ENCODE data around the gene WNT1.
A peak's percentile ranks its signal among the peaks of the same experiment; 100 is the strongest.

Gene WNT1

DNA sequence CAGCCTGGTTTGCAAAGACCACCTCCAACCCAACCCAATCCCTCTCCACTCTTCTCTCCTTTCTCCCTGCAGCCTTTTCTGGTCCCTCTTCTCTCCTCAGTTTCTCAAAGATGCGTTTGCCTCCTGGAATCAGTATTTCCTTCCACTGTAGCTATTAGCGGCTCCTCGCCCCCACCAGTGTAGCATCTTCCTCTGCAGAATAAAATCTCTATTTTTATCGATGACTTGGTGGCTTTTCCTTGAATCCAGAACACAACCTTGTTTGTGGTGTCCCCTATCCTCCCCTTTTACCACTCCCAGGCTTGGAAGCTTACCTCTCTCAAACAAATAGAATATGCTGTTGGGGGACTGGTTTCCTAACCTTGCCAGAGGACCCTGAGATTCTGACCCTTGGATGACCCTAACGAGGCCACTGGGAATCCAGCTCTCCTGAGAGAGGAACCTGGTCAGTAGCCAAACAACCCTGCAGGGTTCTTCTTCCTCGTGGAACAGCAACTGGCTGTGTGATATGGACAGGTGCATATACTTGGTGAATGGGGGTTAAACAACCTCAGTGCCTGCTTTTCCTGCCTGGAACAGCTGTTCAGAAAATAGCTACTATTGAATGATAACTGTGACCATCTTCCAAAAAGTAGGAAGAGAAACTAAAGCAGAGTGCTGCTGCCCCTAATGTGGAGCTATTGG is 4.4 kb downstream of the WNT1 start:
- DNase-seq, result peak; percentile 16

DNA sequence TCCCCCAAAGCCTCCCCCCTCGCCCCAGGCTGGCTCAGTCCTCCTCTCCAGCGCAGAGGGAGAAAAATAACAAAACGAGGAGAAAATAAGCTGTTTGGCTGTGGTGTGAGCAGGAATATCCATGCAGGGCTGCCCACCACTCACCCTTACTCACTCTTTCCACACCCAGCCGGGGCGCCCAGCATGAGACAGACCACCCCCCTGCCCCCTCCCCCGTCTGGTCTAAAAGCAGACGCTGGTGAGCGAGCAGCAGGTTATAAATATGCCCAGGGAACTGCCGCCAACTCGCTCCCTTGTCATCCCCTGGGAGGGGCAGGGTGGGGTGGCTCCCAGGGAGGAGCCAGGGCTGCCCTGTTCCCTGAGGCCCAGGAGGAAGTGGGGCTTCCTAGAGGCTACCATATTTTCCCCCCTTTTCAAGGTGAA is 7.4 kb downstream of the WNT1 start:
- no peak for DNase-seq

DNA sequence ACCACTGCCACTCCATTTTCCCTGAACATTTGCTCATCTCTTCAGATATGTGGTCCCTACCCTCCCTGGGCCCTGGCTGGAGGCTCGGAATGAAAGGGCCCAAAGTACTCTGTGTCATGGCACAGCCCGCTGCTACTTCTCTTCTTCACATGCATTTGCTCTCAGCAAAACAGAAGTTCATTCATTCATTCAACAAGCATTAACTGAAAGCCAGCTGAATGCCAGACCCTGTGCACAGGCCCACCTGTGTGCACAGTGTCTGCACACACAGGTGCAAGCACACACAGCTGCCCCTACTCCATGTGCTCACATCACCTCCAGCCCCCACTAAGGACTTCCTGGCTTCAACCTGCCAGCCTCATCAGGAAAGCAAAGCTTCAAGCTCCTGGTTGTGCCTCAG is 7.8 kb downstream of the WNT1 start:
- DNase-seq, result no peak

DNA sequence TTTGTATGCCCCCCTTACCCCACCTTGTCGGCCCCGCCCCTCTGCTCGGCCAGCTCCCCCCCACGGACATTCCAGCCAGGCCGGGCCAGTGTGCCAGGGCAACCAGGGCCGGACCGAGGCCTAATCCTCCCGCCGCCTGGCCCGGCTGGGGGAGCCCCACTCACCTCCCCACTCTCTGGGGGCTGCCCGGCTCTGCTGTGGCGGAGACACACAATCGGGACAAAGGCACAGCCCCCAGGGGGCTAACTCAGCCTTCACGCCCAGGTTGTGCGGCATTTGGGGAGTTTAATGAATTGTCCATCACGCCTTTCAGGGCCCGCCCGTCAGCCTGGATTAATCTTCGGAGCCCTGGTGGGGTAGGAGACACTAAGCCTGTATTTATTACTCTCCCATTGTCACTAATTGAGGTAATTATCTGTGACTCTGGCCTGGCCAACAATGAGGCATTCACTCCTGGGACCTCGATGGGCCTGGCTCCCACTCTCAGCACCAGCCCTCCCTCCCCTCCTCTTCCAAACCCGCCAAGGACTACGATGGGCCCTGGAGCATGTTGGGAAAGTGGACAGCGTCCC is 8.7 kb downstream of the WNT1 start:
- DNase-seq, result peak; percentile 83

DNA sequence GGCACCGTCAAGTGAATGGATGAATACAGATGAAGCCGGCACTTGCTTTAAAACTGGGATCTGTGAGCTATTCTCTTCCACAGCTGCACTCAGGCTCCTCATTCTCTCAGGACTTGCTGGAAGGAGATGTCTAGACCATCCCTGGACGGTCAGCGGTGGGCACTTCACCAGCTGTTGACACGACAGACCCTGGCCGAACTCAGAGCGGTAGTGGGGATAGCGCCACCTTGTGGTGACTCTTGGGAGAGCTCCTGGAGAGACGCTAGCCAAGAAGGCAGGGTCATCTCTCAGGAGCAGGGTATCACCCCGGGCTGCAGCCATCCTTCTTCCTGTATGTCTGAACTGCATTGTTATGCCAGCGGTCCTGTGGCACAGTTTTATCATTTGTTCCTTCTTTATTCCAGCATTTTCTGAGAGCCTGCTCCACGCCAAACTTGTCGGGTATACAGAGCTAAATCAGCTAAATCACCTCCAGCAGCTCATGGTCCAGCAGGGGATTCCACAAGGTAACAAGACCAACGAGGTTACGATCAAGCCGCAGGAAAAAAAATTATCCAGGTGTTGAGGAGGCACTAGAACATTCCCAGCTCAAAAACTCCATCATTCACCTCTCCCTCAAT is 10.0 kb downstream of the WNT1 start:
- peak; percentile 49 for DNase-seq

DNA sequence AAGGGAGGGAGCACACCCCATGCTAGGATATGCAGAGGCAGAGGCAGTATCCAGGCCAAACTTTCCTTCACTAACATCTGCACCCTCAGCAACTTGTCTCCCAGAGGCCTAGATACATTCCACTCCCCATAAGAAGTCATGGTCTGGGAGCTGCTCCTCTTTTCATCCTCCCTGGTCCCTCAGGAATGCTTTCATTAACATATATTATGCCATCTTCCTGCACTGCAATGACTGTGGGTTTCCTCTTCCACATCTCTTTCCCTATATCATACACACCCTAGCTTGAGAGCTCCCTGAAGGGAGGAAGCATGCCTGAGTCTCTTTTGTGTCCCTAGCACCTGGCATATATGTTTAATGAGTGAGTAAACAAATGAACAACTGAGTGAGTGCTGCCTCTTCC is 12.4 kb downstream of the WNT1 start:
- peak; percentile 58 for DNase-seq

DNA sequence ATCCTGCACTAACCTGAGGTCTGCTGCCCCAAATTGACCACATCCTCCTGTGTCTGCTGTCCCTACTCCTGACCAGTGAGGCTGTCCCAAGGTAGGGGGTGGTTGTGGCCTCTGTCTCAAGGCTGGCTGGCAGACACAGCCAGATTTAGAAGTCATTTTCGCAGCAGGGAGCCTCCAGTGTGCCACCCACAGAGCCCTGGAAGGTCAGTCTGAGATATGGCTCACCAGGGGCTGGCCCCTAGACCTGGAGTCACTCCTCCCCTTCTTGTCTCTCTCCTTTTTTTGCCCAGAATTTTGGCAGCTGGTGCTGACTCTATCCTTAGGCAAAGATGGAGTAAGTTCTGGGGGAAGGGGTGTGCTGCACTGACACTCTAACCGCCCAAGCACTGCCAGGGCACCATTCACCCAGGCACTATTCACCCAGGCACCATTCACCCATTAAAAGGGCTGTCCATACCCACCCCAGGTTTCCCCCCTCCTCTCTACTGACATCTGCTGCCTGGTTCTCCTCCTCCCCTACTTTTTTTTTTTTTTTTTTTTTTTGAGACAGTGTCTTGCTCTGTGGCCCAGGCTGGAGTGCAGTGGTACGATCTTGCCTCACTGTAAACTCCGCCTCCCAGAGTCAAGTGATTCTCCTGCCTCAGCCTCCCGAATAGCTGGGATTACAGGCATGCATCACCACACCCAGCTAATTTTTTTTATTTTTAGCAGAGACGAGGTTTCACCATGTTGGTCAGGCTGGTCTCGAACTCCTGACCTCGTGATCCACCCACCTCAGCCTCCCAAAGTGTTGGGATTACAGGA is 13.3 kb downstream of the WNT1 start:
- peak; percentile 20 for DNase-seq

DNA sequence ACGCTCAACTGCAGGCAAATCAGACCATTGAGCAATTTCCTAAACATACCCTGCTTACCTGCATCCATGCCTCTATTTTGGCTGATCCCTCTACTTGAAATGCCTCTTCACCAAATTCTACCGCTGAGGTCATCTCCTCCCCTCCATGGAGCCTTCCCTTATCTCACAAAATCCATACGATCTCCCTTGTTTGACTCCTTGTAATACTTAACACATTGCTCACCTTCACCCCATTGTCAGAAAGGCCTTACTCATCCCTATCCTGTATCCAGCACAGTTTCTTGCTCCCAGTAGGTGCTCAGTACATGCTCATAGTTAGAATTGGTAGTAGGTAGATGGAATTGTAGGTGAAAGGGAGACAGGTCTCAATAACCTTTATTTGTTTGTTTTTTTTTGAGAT is 15.7 kb downstream of the WNT1 start:
- DNase-seq, result no peak

DNA sequence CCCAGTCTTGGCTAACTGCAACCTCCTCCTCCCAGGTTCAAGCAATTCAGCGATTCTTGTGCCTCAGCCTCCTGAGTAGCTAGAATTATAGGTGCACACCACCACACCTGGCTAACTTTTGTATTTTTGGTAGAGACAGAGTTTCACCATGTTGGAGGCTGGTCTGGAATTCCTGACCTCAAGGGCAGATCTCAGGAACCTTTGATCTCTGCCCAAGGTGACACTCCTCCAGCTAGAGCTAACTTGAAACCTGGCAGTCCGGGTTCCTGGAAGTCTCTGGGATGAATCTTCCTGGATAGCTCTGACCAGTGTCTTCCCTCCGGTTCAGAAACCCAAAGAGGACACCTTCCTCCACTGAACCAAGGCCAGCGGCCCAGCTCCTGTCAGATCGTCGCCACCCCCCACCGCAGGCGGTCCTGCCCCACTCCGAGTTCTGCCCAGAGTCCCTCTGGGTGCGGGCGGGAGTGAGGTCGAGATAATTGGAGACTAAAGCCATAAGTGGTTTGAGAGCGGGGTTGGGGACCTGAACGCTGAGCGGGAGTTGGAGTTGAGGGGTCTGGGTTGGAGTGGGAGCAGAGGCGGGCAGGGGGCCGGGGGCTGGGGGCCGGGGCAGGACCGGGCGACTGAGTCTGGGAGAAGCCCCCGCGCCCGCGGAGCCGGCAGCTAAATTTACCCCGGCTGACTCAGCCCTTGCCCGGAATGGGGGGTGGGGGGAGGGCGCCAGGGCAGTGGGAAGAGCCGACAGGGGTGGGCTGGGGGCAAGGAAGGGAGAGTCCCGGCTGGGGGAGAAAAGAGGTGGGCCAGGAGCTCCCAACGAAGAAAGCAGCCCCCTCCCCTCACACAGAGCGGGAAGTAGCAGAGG is 16.3 kb downstream of the WNT1 start:
- no peak for DNase-seq

DNA sequence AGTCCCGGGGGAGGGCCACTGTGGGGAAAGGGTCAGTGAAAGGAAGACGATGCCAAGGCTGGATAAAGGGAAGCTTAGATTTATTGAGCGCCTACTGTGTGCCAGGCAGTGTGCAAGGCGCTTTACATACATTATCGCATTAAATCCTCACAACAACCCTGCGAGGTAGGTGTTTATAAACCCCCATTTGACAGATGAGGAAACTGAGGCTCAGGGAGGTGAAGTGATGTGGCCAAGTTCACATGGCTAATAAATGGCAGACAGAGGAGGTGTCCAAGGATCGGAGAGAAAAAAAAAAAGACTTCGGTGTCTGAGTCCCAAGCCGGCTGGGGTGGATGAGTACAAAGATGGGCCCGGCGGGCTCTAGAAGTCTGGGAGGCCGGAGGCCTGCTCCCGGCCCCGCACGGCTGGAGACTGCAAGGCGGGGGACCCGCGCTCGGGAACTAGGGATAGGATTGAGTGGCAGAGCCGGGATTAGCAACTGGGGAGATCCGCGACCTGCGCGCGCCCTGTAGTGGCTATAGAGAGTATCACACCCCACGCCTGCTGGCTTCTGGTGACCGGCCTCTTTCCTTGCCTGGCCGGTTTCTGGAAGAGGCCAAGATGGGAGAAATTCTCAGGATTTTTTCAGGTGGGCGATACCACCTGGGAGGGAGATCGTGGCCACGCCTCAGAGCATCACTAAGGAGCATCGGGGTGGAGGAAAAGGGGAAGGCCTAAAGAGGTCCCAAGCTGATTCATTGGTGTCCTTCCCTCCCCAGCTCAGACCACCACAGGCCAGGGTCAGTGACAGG is 17.2 kb downstream of the WNT1 start:
- DNase-seq, result peak; percentile 84

DNA sequence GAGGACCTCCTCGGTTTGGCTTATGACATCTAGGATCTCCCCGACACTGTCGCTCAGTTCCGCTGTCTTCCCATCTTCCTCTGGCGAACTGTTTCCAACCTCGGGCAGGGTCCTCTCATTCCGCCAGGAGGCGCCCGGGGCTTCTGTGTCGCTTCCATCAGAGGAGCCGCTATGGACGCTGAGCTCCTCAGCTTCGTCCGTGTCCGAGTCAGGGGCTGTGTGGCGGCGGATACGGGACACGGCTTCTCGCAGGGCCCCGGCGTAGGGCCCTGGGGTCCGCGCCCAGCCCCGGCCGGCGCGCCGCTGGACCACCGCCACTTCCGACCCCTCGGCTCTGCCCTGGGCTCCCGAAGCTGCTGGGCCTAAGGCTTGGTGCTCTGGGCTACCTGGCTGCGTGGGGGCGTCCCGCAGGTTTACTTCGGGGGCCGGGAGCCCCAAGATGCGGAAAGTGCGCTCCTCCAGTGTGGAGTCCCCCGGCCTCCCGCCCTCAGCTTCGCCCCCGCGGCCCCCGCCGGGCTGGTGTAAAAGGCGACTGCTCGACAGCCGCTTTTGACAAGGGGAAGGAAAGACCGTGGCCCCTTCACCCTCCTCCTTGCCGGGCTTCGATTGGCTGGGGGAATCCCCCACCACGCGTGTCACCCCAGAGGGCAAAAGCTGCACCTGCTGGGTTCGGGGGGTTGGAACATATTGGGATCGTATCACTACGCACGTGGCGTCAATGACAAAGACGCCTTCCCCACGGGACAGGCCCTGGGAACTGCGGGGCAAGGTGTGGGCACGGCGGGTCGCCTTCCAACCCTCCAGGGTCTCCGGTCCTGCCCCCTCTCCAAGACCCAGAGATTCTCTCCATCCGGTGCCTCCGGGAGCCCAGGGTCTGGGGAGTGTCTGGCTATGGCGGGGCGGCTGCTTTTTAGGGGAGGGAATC is 18.9 kb downstream of the WNT1 start:
- peak; percentile 63 for DNase-seq

DNA sequence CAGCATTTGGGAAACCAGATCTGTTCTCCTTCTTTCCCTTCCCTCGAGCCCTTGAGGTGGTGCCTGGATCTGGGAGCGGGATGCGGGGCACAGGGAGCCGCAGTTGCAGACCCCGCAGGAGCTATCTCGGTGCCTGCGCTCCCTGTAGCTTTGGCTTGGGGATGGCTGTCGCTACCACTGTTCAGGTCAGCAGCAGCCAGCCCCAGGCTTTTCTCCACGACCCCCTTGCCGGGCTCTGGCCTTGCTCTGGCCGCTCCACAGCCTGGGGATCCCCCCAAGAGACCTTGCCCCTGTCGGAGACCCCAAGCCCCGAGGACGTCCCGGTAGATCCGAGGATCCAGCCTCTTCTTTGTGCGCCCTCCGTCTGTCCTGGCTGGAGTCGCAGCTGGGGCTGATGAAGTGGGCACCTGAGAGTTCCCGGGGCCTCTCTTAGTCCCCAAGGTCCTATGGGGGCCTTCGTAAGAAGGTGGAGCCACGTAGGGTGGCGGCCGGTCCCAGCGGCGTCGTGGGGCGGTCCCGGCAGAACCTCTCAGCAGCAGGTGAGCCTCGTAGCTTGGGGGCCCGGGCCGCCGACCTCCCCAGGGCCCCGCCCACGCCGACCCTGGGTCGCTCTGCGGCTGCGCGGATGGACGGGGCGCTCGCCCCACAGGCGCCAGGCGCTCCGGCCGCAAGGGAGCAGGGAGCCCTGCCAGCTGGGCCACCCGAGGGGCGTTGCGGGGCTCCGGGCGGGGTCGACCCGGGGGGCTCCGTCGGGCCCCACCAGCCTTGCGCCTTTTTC is 19.8 kb downstream of the WNT1 start:
- peak; percentile 54 for DNase-seq

DNA sequence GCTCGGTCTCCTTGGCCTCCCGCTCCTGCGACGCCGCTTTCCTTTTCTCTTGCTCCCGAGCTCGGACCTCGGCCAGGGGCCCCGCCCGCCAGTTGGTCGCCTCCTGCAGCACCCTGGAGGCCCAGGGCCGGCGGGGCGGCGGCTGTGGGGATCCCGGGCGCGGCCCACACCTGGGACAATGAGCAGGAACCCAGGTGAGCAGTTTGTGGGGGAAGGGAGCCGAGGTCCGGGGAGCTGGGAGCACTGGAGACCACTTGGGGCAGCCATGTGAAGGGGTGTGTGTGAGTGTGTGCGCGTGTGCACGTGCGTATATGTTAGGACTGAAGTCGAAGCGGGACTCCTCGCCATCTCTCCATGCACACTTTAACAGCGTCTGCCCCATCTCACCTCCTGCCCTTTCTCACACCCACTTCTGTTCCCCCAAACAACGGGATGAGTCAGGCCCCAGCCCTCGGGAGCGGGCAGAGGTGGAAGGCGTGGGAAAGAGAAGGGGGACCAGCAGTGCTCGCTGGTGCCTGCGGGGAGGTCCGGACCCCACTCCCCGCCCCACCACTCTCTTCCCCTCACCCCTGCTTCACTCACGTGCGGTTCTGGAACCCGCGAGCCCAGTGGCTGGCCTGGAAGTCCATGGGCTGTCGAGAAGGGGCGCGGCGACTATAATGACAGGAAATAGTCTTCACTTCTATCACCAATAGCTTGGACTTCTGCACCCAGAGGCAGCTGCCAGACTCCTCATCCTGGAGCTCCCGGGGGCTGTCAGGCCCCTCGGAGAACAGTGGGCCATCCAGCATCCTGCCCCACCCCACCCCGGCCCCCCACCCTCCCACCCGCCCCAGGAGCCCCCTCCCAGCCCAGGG is 20.6 kb downstream of the WNT1 start:
- DNase-seq, result peak; percentile 54

DNA sequence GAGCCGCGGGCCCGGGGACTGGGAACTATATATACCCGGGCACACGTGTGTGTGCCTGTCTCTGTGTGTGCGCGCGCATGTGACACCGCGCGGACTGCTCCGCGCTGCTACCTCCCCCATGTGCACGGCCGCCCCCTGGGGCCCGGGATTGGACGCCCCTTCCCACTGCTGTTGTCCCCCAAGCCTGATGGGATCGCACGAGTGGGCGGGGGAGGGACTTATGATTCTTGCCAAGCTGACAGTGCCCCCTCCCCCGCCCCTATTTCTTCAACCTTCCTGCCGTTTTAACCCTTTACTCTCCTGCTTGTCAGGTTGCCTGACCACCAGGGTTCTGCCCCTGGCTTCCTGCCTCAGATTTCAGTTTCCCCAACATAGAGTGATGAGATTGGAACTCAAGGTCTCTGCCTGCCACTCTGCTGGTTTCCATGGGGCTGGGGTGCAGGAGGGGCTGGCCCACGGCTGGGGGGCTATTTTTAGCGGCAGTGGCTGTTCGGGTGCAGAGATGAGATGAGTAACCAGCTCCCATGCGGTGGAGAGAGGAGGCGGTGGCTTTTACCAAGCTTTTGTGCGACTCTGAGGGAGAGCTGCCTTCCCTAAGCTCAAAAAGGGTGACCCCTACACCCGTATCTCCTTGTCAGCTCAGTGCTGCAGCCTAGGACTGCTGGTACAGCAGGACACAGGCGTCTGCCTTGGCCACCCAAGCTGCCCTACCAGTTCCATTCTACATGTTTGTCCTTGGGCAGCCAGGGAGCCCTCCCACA is 21.4 kb downstream of the WNT1 start, which contains the start of gene DDN:
DDN (minus strand) TSS at position 5 of the 761 bp plus-strand sequence. CDS start 88 bp downstream, outside the sequence.
- DNase-seq, result peak; percentile 74

DNA sequence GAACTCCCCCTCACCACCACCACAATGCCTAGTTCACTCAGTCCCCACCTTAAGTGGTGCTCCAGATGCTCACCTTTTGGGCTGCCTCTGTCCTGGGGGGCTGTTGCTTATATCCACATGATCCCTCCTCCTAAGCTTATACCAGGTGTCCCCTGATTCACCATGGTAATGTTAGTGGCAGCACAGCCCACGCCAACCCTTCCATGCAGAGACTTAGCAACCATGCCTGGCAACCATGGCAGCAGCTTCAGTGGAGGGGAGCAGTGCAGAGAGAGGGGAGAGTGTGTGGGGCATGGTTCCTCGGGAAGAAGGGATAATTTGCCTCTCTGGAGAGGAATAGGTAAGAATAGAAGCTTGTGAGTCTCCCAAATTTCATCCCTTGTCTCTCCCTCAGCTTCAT is 22.2 kb downstream of the WNT1 start:
- no peak for DNase-seq

DNA sequence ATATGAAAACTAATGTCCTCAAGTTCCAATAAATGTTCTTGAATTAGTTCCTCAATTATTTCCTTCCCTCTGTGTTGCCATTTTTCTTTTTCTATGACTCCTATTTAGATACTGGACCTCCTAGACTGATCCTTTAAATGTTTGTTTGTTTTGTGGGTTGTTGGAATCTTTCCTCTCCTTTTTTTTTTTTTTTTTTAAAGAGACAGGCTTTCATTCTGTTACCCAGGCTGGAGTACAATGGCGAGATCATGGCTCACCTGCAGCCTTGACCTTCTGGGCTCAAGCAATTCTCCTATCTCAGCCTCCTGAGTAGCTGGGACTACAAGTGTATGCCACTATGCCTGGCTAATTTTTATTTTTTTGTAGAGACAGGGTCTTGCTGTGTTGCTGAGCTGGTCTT is 30.8 kb downstream of the WNT1 start:
- DNase-seq, result no peak

DNA sequence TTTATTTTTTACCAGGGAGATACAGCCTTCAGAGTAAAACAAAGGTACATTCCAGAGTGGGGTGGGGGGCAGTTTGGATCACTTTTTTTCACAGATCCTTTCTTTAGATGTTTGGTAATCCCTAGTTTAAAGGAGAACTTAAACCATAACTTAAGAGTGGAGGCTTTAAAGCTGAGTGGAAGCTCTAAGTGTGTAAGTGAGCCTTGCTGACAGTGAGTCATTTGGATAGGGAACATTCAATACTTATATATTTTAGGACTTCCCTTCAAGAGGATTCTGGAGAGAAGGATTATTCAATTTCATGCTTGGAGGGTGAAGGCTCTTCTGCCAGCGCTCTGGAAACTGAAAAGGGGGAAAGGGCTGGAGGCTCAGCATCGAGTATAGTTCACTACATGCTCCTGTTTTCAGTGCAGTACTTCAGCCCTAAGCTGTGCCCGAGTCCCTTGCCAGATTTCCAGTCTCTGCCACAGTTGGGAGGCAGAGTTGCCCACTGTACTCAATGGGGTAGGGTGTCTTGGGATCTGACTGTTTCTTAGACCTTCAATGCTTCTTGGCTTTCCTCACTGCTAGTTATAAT is 32.1 kb downstream of the WNT1 start:
- no peak for DNase-seq

DNA sequence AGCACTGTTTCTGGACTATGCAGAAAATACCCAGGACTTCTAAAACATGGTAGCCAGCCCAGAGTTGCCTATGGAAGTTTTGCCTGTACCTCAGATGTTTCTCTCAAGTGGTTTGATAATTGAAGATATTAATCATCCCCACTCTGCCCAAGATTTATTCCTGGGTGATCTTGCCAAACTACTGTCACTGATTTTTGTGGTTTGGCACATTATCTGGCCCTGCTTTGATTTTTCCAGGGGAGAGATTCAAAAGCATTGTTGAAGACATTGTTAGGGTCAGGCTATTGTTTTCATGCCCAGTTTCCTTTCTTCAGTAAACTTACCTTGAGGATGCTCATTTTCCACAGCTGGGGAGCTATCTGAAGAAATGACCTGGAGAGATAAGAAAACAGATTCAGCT is 34.6 kb downstream of the WNT1 start:
- no peak for DNase-seq
